Gastroesophageal sphincter (tissue), 4 donors: ENCODE measurements around the gene PRDM12. TPM values are rescaled to one million over a fixed set of nuclear protein-coding genes. Genes with fewer than 3 reads are reported as not detected.

Experiments
- ATAC-seq: fragments of 150-250 bp; one replicate; pipeline ENCODE4 v1.9.1; 2016; ENCODE audit warnings: mild to moderate bottlenecking, moderate library complexity
- H3K27ac ChIP-seq, 4 donors: fragments of 200-600 bp; sonication (generic) in 3 of 4; 1 replicate in 3 of 4; 2 replicates in 1 of 4; pipeline ENCODE4 v1.5.1; 2016 to 2019
- H3K27me3 ChIP-seq: fragments of 200-600 bp; sonication (generic); one replicate; pipeline ENCODE4 v1.5.1; 2019
- H3K36me3 ChIP-seq, 2 donors: fragments of 200-600 bp; sonication (generic); one replicate each; pipeline ENCODE4 v1.5.1; 2019; ENCODE audit warnings: control low read depth in 1 of 2
- H3K4me1 ChIP-seq, 3 donors: fragments of 200-600 bp; sonication (generic); 1 replicate in 2 of 3; 2 replicates in 1 of 3; pipeline ENCODE4 v1.5.1; 2016 to 2019; ENCODE audit warnings: control low read depth in 2 of 3
- H3K4me3 ChIP-seq, 2 donors: fragments of 200-600 bp; sonication (generic); one replicate each; pipeline ENCODE4 v1.5.1; 2019; ENCODE audit warnings: mild to moderate bottlenecking in 1 of 2, moderate library complexity in 1 of 2
- H3K9me3 ChIP-seq, 3 donors: fragments of 200-600 bp; sonication (generic); one replicate each; pipeline ENCODE4 v1.5.1; 2017 to 2019; ENCODE audit warnings: control low read depth in 2 of 3
- EP300 ChIP-seq: sonication (generic); formaldehyde crosslinking; IDR thresholded peaks from one replicate; pipeline ENCODE4 v1.6.1; 2017; ENCODE audit warnings: antibody characterized with exemption, mild to moderate bottlenecking
- POLR2A ChIP-seq, 2 donors: fragments of 450-650 bp; IDR thresholded peaks; one replicate each; pipeline ENCODE4 v1.6.1; 2017; ENCODE audit warnings: antibody characterized with exemption in 2 of 2, mild to moderate bottlenecking in 2 of 2, moderate library complexity in 1 of 2
- POLR2AphosphoS5 ChIP-seq: sonication (generic); formaldehyde crosslinking; IDR thresholded peaks from one replicate; pipeline ENCODE4 v1.6.1; 2017; ENCODE audit warnings: antibody characterized with exemption
- WGBS, 2 donors: methylation state at CpG; one replicate each; pipeline ENCODE4 v1.1.5; 2018; ENCODE audit warnings: low coverage in 1 of 2; 5-methylcytosine and 5-hydroxymethylcytosine counted together
- total RNA-seq, 4 donors: library from RNA; depleted of rRNA; stranded (reverse); fragments of >200 nt; gene quantifications; one replicate each; pipeline ENCODE4 v1.1.0, GENCODE V29; 2016
- TF ChIP-seq, protein P1 (sequence below), 4 experiments: fragments of 200-600 bp in 2 of 4; fragments of 450-650 bp in 2 of 4; sonication (generic) in 1 of 4; IDR thresholded peaks; one replicate each; pipeline ENCODE4 v1.5.1; 2017 to 2019; ENCODE audit warnings: antibody characterized with exemption in 4 of 4, mild to moderate bottlenecking in 2 of 4, moderate library complexity in 2 of 4

Gene PRDM12
- total RNA-seq, 4 donors from 2014 or later = not detected

DNA sequence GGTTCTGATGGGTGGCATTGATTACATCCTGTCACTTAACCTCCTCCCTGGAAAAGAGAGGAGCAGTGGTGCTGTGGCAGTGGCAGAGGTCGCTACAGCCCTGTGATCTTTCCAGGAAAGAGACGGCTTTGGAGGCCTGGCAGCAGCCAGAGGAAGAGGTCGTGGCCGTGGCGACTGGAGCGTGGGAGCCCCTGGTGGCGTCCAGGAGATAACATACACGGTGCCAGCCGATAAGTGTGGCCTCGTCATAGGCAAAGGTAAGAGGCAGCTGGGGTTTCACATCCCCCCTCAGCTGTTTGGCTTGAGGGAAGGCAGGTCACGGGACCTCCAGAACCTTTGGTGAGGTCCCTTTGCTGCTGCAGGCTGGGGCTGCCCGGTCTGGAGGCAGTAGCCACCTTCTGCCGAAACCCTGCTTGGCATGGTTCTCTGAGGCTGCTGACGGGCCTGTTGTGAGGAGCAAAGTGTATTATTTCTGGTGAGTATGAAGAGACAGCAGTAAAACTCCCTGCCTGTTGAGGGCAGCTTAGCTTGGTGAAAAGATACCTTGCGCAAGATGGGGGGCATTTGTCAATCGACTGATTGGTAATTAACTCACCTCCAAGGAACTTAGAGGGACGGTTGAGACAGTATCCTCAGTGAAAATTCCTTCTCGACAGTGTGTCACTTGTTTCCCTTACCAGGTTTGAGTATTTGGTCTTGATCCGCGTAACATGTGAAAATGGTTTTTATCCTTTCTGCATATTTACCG lies 38.0 kb upstream of the PRDM12 start:
- H3K4me1 ChIP-seq = no peaks in the 10 kb centered on the region
- H3K27me3 ChIP-seq = no peaks in the 10 kb centered on the region
- ATAC-seq = no peak
- H3K27ac ChIP-seq = no peak overlapping the region
- TF ChIP-seq EP300 = no peak
- TF ChIP-seq POLR2A (IDR thresholded peaks at IDR 0.05) = no peak
- TF ChIP-seq, protein P1, sequence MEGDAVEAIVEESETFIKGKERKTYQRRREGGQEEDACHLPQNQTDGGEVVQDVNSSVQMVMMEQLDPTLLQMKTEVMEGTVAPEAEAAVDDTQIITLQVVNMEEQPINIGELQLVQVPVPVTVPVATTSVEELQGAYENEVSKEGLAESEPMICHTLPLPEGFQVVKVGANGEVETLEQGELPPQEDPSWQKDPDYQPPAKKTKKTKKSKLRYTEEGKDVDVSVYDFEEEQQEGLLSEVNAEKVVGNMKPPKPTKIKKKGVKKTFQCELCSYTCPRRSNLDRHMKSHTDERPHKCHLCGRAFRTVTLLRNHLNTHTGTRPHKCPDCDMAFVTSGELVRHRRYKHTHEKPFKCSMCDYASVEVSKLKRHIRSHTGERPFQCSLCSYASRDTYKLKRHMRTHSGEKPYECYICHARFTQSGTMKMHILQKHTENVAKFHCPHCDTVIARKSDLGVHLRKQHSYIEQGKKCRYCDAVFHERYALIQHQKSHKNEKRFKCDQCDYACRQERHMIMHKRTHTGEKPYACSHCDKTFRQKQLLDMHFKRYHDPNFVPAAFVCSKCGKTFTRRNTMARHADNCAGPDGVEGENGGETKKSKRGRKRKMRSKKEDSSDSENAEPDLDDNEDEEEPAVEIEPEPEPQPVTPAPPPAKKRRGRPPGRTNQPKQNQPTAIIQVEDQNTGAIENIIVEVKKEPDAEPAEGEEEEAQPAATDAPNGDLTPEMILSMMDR (IDR thresholded peaks at IDR 0.05) = no peak
- TF ChIP-seq POLR2AphosphoS5 = no peak
- no peaks in the 10 kb centered on the region for H3K9me3 ChIP-seq
- H3K4me3 ChIP-seq = no peak overlapping the region
- peaks cover 0 to 100% of the 10 kb centered on the region in 2 donors for H3K36me3 ChIP-seq
- WGBS, 2 donors = 75% methylated on average over 7 to 14 of the region's 21 CpGs

- Histone ChIP-seq H3K4me1 (no peaks in the 10 kb centered on the region), H3K4me3 (no peak overlapping the region), H3K27me3 (no peaks in the 10 kb centered on the region), H3K27ac (no peak overlapping the region), H3K9me3 (no peaks in the 10 kb centered on the region), H3K36me3 (peaks cover 0 to 100% of the 10 kb centered on the region in 2 donors)
- no peak for ATAC-seq
- no CpG with 5 or more reads among the region's 10 CpGs for WGBS, 2 donors
- TF ChIP-seq POLR2A (IDR thresholded peaks at IDR 0.05) (no peak), EP300 (no peak), POLR2AphosphoS5 (no peak)
- TF ChIP-seq, protein P1 (IDR thresholded peaks at IDR 0.05) = no peak
These were observed 37.3 kb upstream of the PRDM12 start for GRCh38 chr9:130627051-130627450.

DNA sequence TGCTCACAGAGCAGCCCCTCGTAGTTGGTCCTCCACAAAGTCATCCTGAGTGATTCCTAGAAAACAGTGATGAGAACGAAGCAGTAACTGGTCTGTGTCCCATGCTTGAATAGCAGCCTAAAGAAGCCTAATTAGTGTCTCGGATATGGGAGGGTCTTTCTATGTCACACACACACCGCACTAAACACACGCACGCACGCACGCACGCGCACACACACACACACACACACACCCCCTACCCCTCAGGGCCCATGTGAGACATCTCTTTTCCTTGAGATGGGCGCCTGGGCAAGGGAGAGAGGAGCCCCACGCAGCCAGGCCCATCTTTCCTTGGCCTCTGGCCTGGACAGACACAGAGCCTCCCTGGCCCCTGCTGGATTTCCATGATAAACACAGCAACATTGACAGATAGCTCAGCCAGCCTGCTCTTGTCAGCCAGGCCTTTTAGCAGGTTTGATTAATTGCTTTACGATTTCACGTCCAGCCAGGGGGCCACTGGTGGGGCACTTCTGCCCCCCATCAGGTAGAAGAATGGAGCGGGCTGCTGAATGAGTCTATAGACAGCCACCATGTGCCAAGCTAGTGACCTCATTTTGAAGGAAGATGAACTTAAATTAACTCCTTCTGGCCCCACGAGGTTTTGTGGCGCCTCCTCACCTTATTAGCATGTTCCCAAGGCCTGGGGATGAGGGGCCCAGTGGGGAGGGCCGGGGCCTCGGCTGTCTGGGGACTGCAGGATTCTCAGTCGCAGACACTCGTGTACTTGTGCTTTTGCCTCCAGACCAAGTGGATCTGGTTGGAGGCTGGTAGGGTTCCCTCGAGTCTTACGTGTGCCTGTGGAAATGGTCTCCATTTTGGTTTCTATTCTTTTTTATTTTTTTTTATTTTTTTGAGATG lies 36.2 kb upstream of the PRDM12 start:
- no peaks in the 10 kb centered on the region for H3K9me3 ChIP-seq
- no peaks in the 10 kb centered on the region for H3K4me1 ChIP-seq
- H3K4me3 ChIP-seq = no peak overlapping the region
- no peaks in the 10 kb centered on the region for H3K27me3 ChIP-seq
- peaks cover 0 to 100% of the 10 kb centered on the region in 2 donors for H3K36me3 ChIP-seq
- TF ChIP-seq POLR2A (IDR thresholded peaks at IDR 0.05) (no peak), EP300 (no peak), POLR2AphosphoS5 (no peak)
- TF ChIP-seq, protein P1 (IDR thresholded peaks at IDR 0.05) = no peak
- no peak overlapping the region for H3K27ac ChIP-seq
- ATAC-seq = no peak
- 40 to 44% methylated on average over 2 to 3 of the region's 23 CpGs for WGBS, 2 donors

GRCh38 chr9:130629443-130630070 lies 34.8 kb upstream of the PRDM12 start:
- H3K27me3 ChIP-seq = no peaks in the 10 kb centered on the region
- no peak overlapping the region for H3K27ac ChIP-seq
- no peak for ATAC-seq
- no peaks in the 10 kb centered on the region for H3K9me3 ChIP-seq
- WGBS, 2 donors = 80% methylated on average over 10 of the region's 13 CpGs; no CpG with 5 or more reads in 1 of the 2 donors
- TF ChIP-seq POLR2AphosphoS5 (no peak), EP300 (no peak)
- no peaks in the 10 kb centered on the region for H3K4me1 ChIP-seq
- peaks cover 0 to 100% of the 10 kb centered on the region in 2 donors for H3K36me3 ChIP-seq
- no peak overlapping the region for H3K4me3 ChIP-seq

- no peak overlapping the region for H3K4me3 ChIP-seq
- 80% methylated on average over 2 of the region's 4 CpGs; no CpG with 5 or more reads in 1 of the 2 donors for WGBS, 2 donors
- no peaks in the 10 kb centered on the region for H3K27me3 ChIP-seq
- no peaks in the 10 kb centered on the region for H3K4me1 ChIP-seq
- H3K9me3 ChIP-seq = no peaks in the 10 kb centered on the region
- no peak overlapping the region for H3K27ac ChIP-seq
- TF ChIP-seq, protein P1 (IDR thresholded peaks at IDR 0.05) = no peak
- TF ChIP-seq POLR2AphosphoS5 (no peak), POLR2A (IDR thresholded peaks at IDR 0.05) (no peak), EP300 (no peak)
- no peak for ATAC-seq
- peaks cover 0 to 100% of the 10 kb centered on the region in 2 donors for H3K36me3 ChIP-seq
These were observed 34.3 kb upstream of the PRDM12 start for GRCh38 chr9:130630071-130630450.
